NCI-H748 treated with DMSO at 0.1 percent for 48 hours (cell line): ENCODE results near the gene NANOS3.

ENCODE experiments used
- DNase-seq: peaks from one replicate; lab custom pipeline; 2025; lab: John Stamatoyannopoulos, UW

The NANOS3 gene

GRCh38 chr19:13864667-13865570 is 12.0 kb upstream of the NANOS3 start:
- no peak for DNase-seq

GRCh38 chr19:13865571-13866462 is 11.1 kb upstream of the NANOS3 start:
- no peak for DNase-seq

DNA sequence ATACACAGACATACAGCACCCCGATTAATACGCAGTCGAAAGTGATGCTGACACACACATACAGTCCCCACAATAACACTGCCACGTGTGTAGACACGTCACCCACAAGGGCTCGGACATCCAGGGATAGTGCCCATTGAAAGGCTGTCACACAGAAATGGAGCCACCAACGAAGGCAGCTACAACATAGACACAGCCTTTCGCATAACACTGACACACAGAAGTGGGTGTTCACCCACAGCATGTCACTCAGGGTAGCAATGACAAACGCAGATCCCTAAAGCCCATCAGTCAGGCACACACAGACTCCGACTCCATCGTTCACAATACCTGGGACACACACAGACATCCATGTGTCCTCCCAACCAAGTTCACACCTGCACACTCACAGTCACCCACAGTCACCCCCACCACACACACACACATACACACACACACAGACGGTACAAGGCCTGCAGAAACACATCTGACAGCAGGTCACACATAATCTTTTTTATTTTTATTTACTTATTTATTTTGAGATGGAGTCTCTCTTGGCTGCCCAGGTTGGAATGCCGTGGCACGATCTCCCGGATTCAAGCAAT is 10.4 kb upstream of the NANOS3 start:
- DNase-seq, result no peak

- no peak for DNase-seq
Measured at GRCh38 chr19:13868663-13869062, 8.3 kb upstream of the NANOS3 start.

- DNase-seq, result no peak
Measured at GRCh38 chr19:13869281-13869680, 7.7 kb upstream of the NANOS3 start.

- DNase-seq, result no peak
Measured at GRCh38 chr19:13870873-13871272, 6.1 kb upstream of the NANOS3 start.

DNA sequence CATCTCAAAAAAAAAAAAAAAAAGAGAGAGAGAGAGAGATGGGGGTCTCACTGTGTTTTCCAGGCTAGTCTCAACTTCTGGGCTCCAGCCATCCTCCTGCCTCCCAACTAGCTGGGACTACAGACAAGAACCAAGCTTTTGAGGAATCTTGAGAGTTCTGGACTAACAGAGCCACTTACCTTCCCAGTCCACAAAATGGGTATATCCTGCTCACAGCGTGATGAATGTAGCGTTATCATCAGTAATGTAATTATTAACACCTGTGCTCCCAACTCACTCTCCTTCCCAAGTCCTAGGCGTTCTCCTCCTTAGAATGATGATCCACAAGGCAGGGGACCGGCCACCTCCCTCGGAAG is 4.6 kb upstream of the NANOS3 start:
- no peak for DNase-seq

DNA sequence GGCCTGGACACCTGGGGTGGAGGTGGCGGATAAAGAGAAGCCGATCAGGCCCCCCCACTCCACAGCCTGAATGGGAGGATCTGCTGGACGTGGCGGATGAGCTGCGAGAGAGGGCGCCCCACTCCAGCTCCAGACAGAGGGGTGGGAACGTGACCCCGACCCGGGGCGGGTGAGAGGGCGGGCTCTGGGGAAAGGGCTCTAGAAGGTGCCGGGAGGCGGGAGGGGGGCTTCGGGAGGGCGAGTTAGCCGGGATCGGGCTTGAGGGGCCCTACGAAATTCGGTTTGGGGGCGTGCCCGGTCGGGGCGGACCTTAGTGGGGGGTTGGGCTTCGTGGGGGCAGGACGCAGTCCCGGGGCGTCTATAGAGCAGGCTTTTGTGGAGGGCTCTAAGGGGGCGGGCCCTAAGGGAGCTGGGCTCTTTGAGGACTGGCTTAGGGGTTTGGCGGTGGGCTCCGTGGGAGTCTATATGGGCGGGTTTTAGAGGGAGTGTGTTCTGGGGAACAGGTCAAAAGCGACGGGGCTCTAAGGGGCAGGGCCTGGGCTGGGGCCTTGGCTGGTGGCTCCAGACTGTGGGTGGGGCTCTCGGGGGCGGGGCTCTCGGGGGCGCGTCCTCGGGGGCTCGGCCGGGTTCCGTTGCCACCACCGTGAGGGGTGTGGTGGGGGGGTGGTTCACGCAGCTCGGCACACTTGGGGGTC is 4.1 kb upstream of the NANOS3 start:
- DNase-seq, result no peak

DNA sequence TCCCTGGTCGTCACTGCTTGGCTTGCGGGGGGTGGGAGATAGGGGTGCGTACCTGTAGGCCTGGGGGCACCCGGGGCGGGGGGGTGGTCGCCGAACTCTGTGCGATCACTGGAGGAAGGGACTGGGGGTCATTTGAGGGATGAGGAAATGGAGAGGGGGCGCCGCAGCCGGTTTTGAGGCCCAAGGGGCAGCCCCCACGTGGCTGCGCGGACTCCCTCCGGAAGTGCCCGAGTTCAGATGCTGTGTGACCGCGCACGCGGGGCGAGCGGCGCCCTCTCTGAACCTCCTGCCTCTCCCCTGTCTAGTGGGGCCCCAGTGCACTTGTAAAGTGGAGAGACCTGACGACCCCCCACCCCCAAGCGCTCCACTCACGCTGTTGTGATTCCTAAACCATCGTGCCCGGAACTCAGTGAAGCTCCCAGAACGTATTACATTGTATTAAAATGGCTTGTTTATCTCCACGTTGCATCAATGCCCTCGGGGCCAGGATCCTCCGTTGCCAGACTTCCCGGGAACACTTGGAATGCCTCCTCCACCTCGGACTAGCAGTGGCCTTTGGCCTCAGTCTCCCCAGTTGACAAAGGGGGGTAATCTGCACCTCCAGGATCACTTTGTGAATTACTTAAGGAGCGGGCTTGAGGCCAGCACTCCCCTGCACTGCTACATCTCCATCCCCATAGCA is 3.0 kb upstream of the NANOS3 start:
- no peak for DNase-seq

DNA sequence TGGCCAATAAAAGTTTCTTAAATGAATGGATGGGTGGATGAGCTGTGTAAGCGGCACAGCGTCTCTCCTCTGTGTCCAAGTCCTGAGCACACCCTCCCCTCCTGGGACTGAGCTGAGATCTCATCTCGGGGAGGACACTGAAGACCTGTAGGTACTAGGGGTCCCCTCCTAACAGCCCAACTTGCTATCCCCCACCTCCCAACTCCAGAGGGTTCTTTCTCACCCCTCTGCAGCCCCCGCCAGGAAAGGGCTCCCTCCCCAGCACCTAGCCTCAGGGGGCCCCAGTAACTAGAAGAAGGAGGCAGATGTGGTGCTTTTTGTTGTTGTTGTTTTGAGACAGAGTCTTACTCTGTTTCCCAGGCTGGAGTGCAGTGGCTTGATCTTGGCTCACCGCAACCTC is 1.1 kb upstream of the NANOS3 start:
- no peak for DNase-seq

DNA sequence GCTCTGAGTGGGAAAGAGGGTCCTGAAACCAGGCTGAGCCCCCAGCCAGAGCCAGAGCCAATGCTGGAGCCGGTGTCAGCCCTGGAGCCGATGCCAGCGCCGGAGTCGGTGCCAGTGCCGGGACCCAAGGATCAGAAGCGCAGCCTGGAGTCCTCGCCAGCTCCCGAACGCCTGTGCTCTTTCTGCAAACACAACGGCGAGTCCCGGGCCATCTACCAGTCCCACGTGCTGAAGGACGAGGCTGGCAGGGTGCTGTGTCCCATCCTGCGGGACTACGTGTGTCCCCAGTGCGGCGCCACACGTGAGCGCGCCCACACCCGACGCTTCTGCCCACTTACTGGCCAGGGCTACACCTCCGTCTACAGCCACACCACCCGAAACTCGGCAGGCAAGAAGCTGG is 369 bp downstream of the NANOS3 start:
- no peak for DNase-seq

GRCh38 chr19:13880059-13881043 is 3.4 kb downstream of the NANOS3 start:
- DNase-seq, result peak; percentile 64

DNA sequence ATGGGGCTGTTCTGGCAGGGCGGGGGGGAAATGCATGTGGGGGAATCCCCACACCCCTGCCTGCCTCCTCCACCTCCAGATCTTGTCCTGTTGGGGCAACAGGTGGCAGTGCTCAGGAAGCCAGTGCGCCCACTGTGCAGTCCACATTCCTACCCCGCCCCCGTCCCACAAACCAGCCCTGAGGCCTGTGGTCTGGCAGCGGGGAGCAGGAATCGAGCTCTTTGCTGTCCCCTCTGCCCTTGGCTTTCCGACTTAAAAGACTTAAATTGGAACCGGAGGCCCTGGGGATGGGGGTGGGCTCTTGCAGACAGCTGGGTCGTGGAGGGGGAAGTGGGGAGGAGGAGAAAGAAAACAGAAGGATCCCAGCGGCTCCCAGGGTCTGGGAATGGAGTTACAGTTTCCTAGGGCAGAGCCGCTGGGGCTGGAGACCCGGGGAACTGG is 4.3 kb downstream of the NANOS3 start:
- DNase-seq, result no peak

DNA sequence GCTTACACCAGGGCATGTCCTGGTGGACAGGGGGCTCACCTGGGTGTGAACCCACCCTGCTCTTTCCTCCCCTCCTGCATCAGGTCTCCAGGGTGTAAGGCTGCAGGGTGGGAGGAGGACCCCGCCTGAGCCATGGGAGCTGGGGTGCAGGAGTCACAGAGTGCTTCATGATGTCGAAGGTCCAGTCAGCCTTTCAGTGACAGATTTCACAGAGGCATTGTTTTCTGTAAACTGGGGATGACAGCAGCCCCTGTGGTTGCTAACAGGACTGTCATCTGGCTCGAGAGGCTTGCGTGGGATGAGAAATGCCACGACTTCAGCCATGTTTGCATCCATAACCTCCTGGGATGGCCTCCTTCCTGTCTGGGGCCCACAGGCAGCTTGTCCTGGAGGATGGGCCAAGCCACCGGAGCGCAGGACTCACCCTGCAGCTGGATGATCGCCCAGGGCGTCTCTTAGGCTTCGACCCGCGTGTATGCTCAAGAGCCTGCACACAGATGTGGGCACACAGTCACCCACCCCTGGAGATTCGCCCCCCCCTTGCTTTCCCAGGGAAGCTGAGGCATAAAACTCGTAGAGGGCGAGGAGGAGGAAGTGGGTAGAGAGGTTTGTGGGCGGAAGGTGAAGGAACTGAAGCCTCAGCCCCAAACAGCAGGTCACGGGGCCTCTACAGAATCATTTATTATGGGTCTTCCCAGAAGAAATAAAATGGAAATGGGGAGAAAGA is 4.9 kb downstream of the NANOS3 start:
- DNase-seq, result no peak

GRCh38 chr19:13882419-13882795 is 5.5 kb downstream of the NANOS3 start:
- no peak for DNase-seq

- DNase-seq, result no peak
Measured at GRCh38 chr19:13882836-13883235, 5.9 kb downstream of the NANOS3 start.

GRCh38 chr19:13883516-13884064 is 6.7 kb downstream of the NANOS3 start:
- DNase-seq, result no peak

- DNase-seq, result no peak
Measured at GRCh38 chr19:13884726-13885591, 8.0 kb downstream of the NANOS3 start.
